GM12878 (cell line): Measurements from ENCODE around the gene TMEM94. TPM values are rescaled to one million over a fixed set of nuclear protein-coding genes. Genes with fewer than 3 reads are reported as not detected.

Source experiments
- ATAC-seq: fragments of 200-7000 bp; cut with Tn5 transposase; 3 replicates; pipeline ENCODE4 v1.9.1; 2020; ENCODE audit warnings: mild to moderate bottlenecking, moderate library complexity
- BruUV-seq: library from RNA; stranded (reverse); fragments of 400-500 nt; replicated peaks from 2 replicates; lab custom pipeline; 2021; lab: Mats Ljungman, UMichigan
- CTCF ChIA-PET: fragments of 300-600 bp; sonication (Branson Sonifier 250); formaldehyde crosslinking; extraction: SDS; loops from one replicate; lab custom pipeline; 2021; ENCODE audit warnings: inconsistent platforms; lab: Yijun Ruan, JAX
- POLR2A ChIA-PET: fragments of 350-600 bp; formaldehyde crosslinking; extraction: SDS; loops from one replicate; lab custom pipeline; 2021; ENCODE audit warnings: inconsistent platforms; lab: Charles Lee
- RAD21 ChIA-PET: fragments of 300-600 bp; sonication (Branson Sonifier 250); formaldehyde crosslinking; loops from one replicate; lab custom pipeline; 2023; ENCODE audit warnings: antibody characterized with exemption; ENCODE audit not compliant: unreplicated experiment; lab: Charles Lee
- SMC1A ChIA-PET: fragments of 300-600 bp; sonication (Branson Sonifier 250); formaldehyde crosslinking; loops from one replicate; lab custom pipeline; 2023; ENCODE audit not compliant: unreplicated experiment, uncharacterized antibody; lab: Charles Lee
- DNase-seq: peaks from one replicate; pipeline ENCODE4 v3.0.0-alpha.2; 2011; ENCODE audit warnings: low read depth, low spot score
- FAIRE-seq: peaks from 3 replicates; lab custom pipeline; 2011; peaks lifted over from hg19 to GRCh38; lab: Jason Lieb, UNC
- H2AFZ ChIP-seq: 2 replicates; pipeline ENCODE4 v1.6.0; 2011; ENCODE audit warnings: low read depth, low read length, control low read depth; ENCODE audit not compliant: control insufficient read depth
- H3K27ac ChIP-seq: 2 replicates; pipeline ENCODE4 v1.5.1; 2011; ENCODE audit warnings: control low read depth; ENCODE audit not compliant: control insufficient read depth, insufficient read depth
- H3K27me3 ChIP-seq, 2 experiments: replicated peaks in 1 of 2; 2 replicates each; pipeline versions ENCODE4 v1.6.0 to v1.6.1; 2011; ENCODE audit warnings: low read length in 1 of 2; ENCODE audit not compliant: control insufficient read depth in 2 of 2, insufficient read depth in 2 of 2
- H3K36me3 ChIP-seq, 2 experiments: 2 replicates each; pipeline ENCODE4 v1.5.1; 2011; ENCODE audit warnings: low read length in 1 of 2; ENCODE audit not compliant: control insufficient read depth in 2 of 2, insufficient read depth in 2 of 2
- H3K4me1 ChIP-seq: 2 replicates; pipeline ENCODE4 v1.6.1; 2011; ENCODE audit warnings: mild to moderate bottlenecking, low read length, moderate library complexity, mixed read lengths; ENCODE audit not compliant: control insufficient read depth, insufficient read depth
- H3K4me2 ChIP-seq: 2 replicates; pipeline ENCODE4 v1.6.0; 2011; ENCODE audit warnings: control low read depth; ENCODE audit not compliant: control insufficient read depth, insufficient read depth
- H3K4me3 ChIP-seq: fragments of 200-600 bp; sonication (generic); 2 replicates; pipeline ENCODE4 v1.5.1; 2016
- H3K79me2 ChIP-seq: 2 replicates; pipeline ENCODE4 v1.6.0; 2011; ENCODE audit warnings: low read length; ENCODE audit not compliant: control insufficient read depth, insufficient read depth
- H3K9ac ChIP-seq: 2 replicates; pipeline ENCODE4 v1.8.0; 2011; ENCODE audit warnings: low read length, control low read depth, mixed read lengths; ENCODE audit not compliant: control insufficient read depth, insufficient read depth
- H3K9me3 ChIP-seq: replicated peaks from 3 replicates; pipeline ENCODE4 v1.5.1; 2011; ENCODE audit warnings: mild to moderate bottlenecking, low read length; ENCODE audit not compliant: control insufficient read depth, insufficient read depth
- H4K20me1 ChIP-seq: 2 replicates; pipeline ENCODE4 v1.6.0; 2011; ENCODE audit not compliant: control insufficient read depth, insufficient read depth
- BCL11A ChIP-seq: IDR thresholded peaks from 2 replicates; pipeline ENCODE4 v1.6.1; 2011; ENCODE audit warnings: low read depth, low read length
- DPF2 ChIP-seq: fragments of 450-650 bp; IDR thresholded peaks from 2 replicates; pipeline ENCODE4 v1.6.1; 2017; ENCODE audit warnings: mild to moderate bottlenecking
- IKZF1 ChIP-seq: fragments of 450-650 bp; conservative IDR thresholded peaks from 2 replicates; pipeline ENCODE4 v1.6.1; 2017; ENCODE audit warnings: antibody characterized with exemption, mild to moderate bottlenecking
- PBX3 ChIP-seq: IDR thresholded peaks from 2 replicates; pipeline ENCODE4 v1.6.1; 2011; ENCODE audit warnings: mild to moderate bottlenecking, low read depth, low read length, moderate library complexity; ENCODE audit not compliant: insufficient replicate concordance
- PKNOX1 ChIP-seq: fragments of 450-650 bp; IDR thresholded peaks from 2 replicates; pipeline ENCODE4 v1.6.1; 2016; ENCODE audit warnings: mild to moderate bottlenecking
- POLR2A ChIP-seq: IDR thresholded peaks from 2 replicates; pipeline ENCODE4 v1.6.1; 2011; ENCODE audit warnings: low read depth, mild to moderate bottlenecking, low read length
- POLR2AphosphoS5 ChIP-seq: IDR thresholded peaks from 2 replicates; pipeline ENCODE4 v1.6.1; 2011; ENCODE audit warnings: mild to moderate bottlenecking, low read length, inconsistent platforms
- RFX5 ChIP-seq: IDR thresholded peaks from 2 replicates; pipeline ENCODE4 v1.6.1; 2011; ENCODE audit warnings: low read depth, low read length, improper control_type of control experiment
- SIN3A ChIP-seq: IDR thresholded peaks from 2 replicates; pipeline ENCODE4 v1.6.1; 2012; ENCODE audit warnings: low read depth, low read length, improper control_type of control experiment
- WGBS: methylation state at CpG from one replicate; pipeline ENCODE4 v1.1.6; 2016; ENCODE audit warnings: low lambda C conversion rate; ENCODE audit not compliant: insufficient replicate concordance, insufficient coverage; ENCODE audit errors: missing lambda C conversion rate; 5-methylcytosine and 5-hydroxymethylcytosine counted together
- in situ Hi-C: fragments of 300-500 bp; cut with MboI; formaldehyde crosslinking; loops from 9 replicates; pipeline ENCODE4 v1.14.3; 2018; ENCODE audit warnings: mixed read lengths
- intact Hi-C: fragments of 100-400 bp; cut with micrococcal nuclease; formaldehyde crosslinking; loops from one replicate; pipeline ENCODE4 v1.14.2; 2022; ENCODE audit not compliant: unreplicated experiment
- polyA plus RNA-seq, 11 experiments: library from polyadenylated mRNA; depleted of rRNA in 4 of 11; unstranded in 6 of 11; stranded (reverse) in 5 of 11; fragments of >200 nt; fragmentation: Nextera tagmentation in 4 of 11; fragmentation: Illumina TruSeq in 1 of 11; extraction: Ambion mirVana in 4 of 11; extraction: Trizol in 1 of 11; gene quantifications; 1 replicate in 1 of 11; 2 replicates in 10 of 11; pipeline versions ENCODE4 v1.2.1 to v1.2.3, GENCODE V29; 2011 to 2016; ENCODE audit warnings: inconsistent platforms in 2 of 11, missing spikeins in 2 of 11, low read depth in 1 of 11
- total RNA-seq, 4 experiments: library from RNA; depleted of rRNA in 3 of 4; stranded (reverse); fragments of >200 nt in 3 of 4; fragmentation: Illumina TruSeq in 1 of 4; extraction: Trizol in 1 of 4; gene quantifications; 2 replicates each; pipeline versions ENCODE4 v1.2.1 to v1.2.3, GENCODE V29; 2013 to 2021

TMEM94 gene
- total and polyA plus RNA-seq, 10 of the 15 experiments (the other 5 are each of a cell fraction or from before 2014, with no cell fraction given), result 0.31 to 70.7 (median 24.4) TPM

GRCh38 chr17:75501378-75502071, 45.1 kb downstream of the TMEM94 start:
- no peaks in the 10 kb centered on the region; a peak in 2 of 4 replicates for H3K36me3 ChIP-seq
- ChIA-PET RAD21 (no interaction called here), CTCF (no interaction called here), SMC1A (no interaction called here), POLR2A (no interaction called here)
- no peak for DNase-seq
- no peak overlapping the region for H3K4me2 ChIP-seq
- no peaks in the 10 kb centered on the region for H4K20me1 ChIP-seq
- no peak overlapping the region for H3K9ac ChIP-seq
- no peaks in the 10 kb centered on the region for H3K9me3 ChIP-seq
- TF ChIP-seq POLR2A (peak; percentile 29; the same call in 1 of the 2 replicates), DPF2 (no peak), IKZF1 (no peak)
- 64% methylated on average over 19 of the region's 21 CpGs for WGBS
- H3K79me2 ChIP-seq, result no peaks in the 10 kb centered on the region
- in situ Hi-C loops, result no loop called here
- BruUV-seq, result no TSS peak
- no peak overlapping the region for H2AFZ ChIP-seq
- no peak for FAIRE-seq
- H3K27ac ChIP-seq, result no peak overlapping the region
- no peaks in the 10 kb centered on the region for H3K4me1 ChIP-seq
- ATAC-seq, result no peak
- H3K4me3 ChIP-seq, result no peak overlapping the region
- intact Hi-C loops, result no loop called here
- H3K27me3 ChIP-seq, result no peaks in the 10 kb centered on the region

- no peak for FAIRE-seq
- H3K9me3 ChIP-seq, result no peaks in the 10 kb centered on the region
Observed at GRCh38 chr17:75502072-75502720, 45.8 kb downstream of the TMEM94 start.

More at GRCh38 chr17:75502072-75502720, 45.8 kb downstream of the TMEM94 start:
- H3K4me2 ChIP-seq, result no peak overlapping the region
- 71% methylated on average over 21 of the region's 40 CpGs for WGBS
- H4K20me1 ChIP-seq, result no peaks in the 10 kb centered on the region
- CTCF ChIA-PET, result interaction anchor here (1.6 kb wide), 1 partner anchor 14 kb away, joined by 6 read pairs; the partner anchor contains the start of gene TSEN54
- SMC1A ChIA-PET, result no interaction called here
- intact Hi-C loops (no loop called here), in situ Hi-C loops (no loop called here)
- no peak for DNase-seq
- TF ChIP-seq PBX3, result no peak
- no peak for TF ChIP-seq BCL11A
- TF ChIP-seq RFX5, result no peak
- no peak for TF ChIP-seq IKZF1
- TF ChIP-seq POLR2A, result no peak
- no peak for TF ChIP-seq SIN3A
- TF ChIP-seq PKNOX1, result no peak
- TF ChIP-seq POLR2AphosphoS5, result no peak
- no peak overlapping the region for H3K27ac ChIP-seq
- no peak overlapping the region for H3K4me3 ChIP-seq
- POLR2A ChIA-PET, result no interaction called here
- no peaks in the 10 kb centered on the region for H3K79me2 ChIP-seq
- ATAC-seq, result no peak
- H3K4me1 ChIP-seq, result no peaks in the 10 kb centered on the region
- RAD21 ChIA-PET, result interaction anchor here (1.0 kb wide), 1 partner anchor 14 kb away, joined by 3 read pairs; the partner anchor contains the start of gene TSEN54
- no peak overlapping the region for H2AFZ ChIP-seq
- no TSS peak for BruUV-seq
- H3K9ac ChIP-seq, result no peak overlapping the region
- H3K36me3 ChIP-seq, result no peaks in the 10 kb centered on the region; a peak in 2 of 4 replicates
- H3K27me3 ChIP-seq, result no peaks in the 10 kb centered on the region
